ENCODE data around the gene EEF2. TPM values are rescaled to one million over a fixed set of nuclear protein-coding genes. Genes with fewer than 3 reads are reported as not detected.

The EEF2 gene
- total RNA-seq, 1 experiment from 2014 or later, result 3,615 TPM

DNA sequence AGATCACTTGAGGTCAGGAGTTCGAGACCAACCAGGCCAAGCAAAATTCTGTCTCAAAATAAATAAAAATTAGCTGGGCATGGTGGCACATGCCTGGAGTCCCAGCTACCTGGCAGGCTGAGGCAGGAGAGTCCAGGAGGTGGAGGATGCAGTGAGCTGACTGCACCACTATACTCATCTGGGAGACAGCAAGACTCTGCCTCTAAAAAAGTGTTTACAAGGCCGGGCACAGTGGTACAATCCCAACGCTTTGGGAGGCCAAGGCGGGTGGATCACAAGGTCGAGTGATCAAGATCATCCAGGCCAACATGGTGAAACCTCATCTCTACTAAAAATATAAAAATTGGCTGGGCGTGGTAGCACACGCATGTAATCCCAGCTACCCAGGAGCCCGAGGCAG, 10.1 kb downstream of the EEF2 start:
- Histone ChIP-seq H4K8ac (replicated peaks; ENCODE audit: insufficient read length, low read depth, low read length) (no peak overlapping the region), H3K27me3 (ENCODE audit: insufficient read depth, low read length) (no peaks in the 10 kb centered on the region), H3K4ac (ENCODE audit: low read depth, low read length) (no peak overlapping the region), H4K91ac (ENCODE audit: insufficient read length, low read depth, low read length) (no peak overlapping the region), H2BK15ac (ENCODE audit: low read depth, low read length) (no peak overlapping the region), H3K23ac (ENCODE audit: insufficient read length, low read depth, low read length) (no peak overlapping the region), H2BK20ac (ENCODE audit: low read depth, low read length, poor library complexity, severe bottlenecking) (no peak overlapping the region), H3K56ac (ENCODE audit: insufficient read length, low read depth, low read length) (no peak overlapping the region), H3K23me2 (ENCODE audit: insufficient read length, low read depth, low read length, poor library complexity, severe bottlenecking) (peaks cover 4% of the 10 kb centered on the region), H2BK5ac (ENCODE audit: insufficient read length, low read length) (no peak overlapping the region), H3K9ac (ENCODE audit: extremely low read depth, insufficient read length, low read length) (no peak overlapping the region), H4K5ac (ENCODE audit: insufficient read length, low read depth, low read length) (no peak overlapping the region), H3K9me3 (ENCODE audit: control insufficient read depth, low read depth, low read length) (no peaks in the 10 kb centered on the region), H2AFZ (ENCODE audit: low read length) (no peak overlapping the region), H4K20me1 (ENCODE audit: control insufficient read depth, insufficient read depth, insufficient read length) (no peaks in the 10 kb centered on the region), H3K4me1 (ENCODE audit: insufficient read depth, low read length) (no peaks in the 10 kb centered on the region), H3K27ac (ENCODE audit: insufficient read length, low read depth, low read length) (no peak overlapping the region), H3K18ac (ENCODE audit: insufficient read length, low read depth, low read length) (no peak overlapping the region), H3K4me2 (ENCODE audit: insufficient read depth, insufficient read length, low read length) (no peak overlapping the region), H3T11ph (ENCODE audit: low read length) (no peak overlapping the region), H2BK120ac (ENCODE audit: low read depth, low read length, poor library complexity, severe bottlenecking) (no peak overlapping the region), H2BK12ac (ENCODE audit: insufficient read length, low read depth, low read length) (no peak overlapping the region), H2AK5ac (ENCODE audit: insufficient read length, low read length) (no peak overlapping the region), H3K79me2 (ENCODE audit: insufficient read depth, low read length) (no peaks in the 10 kb centered on the region; the same call in 1 of the 2 replicates), H3K14ac (ENCODE audit: insufficient read depth, low read length) (no peak overlapping the region), H3K79me1 (ENCODE audit: insufficient read depth, low read depth, low read length, poor library complexity, severe bottlenecking) (no peaks in the 10 kb centered on the region)
- peak; percentile 30 for DNase-seq
- Mint-ChIP-seq H3K27me3 (ENCODE audit: low read depth) (peaks cover 4% of the 10 kb centered on the region), H3K4me1 (peaks cover 5% of the 10 kb centered on the region in 2 experiments), H3K27ac (peak overlapping the region in 1 of 3 experiments; percentile 58; a peak in 3 of 7 replicates), H3K9me3 (no peaks in the 10 kb centered on the region; a peak in 1 of 5 replicates), H3K36me3 (ENCODE audit: insufficient read depth in 1 of 3, low read depth in 3 of 3) (peaks cover 40 to 56% (median 44%) of the 10 kb centered on the region in 3 experiments), H3K4me3 (no peak overlapping the region)
- TF ChIP-seq, protein P1, sequence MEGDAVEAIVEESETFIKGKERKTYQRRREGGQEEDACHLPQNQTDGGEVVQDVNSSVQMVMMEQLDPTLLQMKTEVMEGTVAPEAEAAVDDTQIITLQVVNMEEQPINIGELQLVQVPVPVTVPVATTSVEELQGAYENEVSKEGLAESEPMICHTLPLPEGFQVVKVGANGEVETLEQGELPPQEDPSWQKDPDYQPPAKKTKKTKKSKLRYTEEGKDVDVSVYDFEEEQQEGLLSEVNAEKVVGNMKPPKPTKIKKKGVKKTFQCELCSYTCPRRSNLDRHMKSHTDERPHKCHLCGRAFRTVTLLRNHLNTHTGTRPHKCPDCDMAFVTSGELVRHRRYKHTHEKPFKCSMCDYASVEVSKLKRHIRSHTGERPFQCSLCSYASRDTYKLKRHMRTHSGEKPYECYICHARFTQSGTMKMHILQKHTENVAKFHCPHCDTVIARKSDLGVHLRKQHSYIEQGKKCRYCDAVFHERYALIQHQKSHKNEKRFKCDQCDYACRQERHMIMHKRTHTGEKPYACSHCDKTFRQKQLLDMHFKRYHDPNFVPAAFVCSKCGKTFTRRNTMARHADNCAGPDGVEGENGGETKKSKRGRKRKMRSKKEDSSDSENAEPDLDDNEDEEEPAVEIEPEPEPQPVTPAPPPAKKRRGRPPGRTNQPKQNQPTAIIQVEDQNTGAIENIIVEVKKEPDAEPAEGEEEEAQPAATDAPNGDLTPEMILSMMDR (conservative IDR thresholded peaks at IDR 0.05), result no peak
- no CpG with 5 or more reads among the region's 8 CpGs for WGBS (ENCODE audit: extremely low coverage, insufficient read length, low lambda C conversion rate)

Measured in H9 (cell line).